Activated naive CD8-positive, alpha-beta T cell (primary cell): Measurements from ENCODE around the gene AKR1C3.

Source experiments
- H3K27ac Mint-ChIP-seq: one replicate; pipeline ENCODE4 v1.8.0; 2021; ENCODE audit warnings: mixed read lengths
- H3K27me3 Mint-ChIP-seq: one replicate; pipeline ENCODE4 v1.8.0; 2021; ENCODE audit warnings: mixed read lengths
- H3K36me3 Mint-ChIP-seq: one replicate; pipeline ENCODE4 v1.8.0; 2021; ENCODE audit warnings: mixed read lengths
- H3K4me1 Mint-ChIP-seq: one replicate; pipeline ENCODE4 v1.8.0; 2021; ENCODE audit warnings: low read depth, mixed read lengths
- H3K4me3 Mint-ChIP-seq: one replicate; pipeline ENCODE4 v1.8.0; 2021; ENCODE audit warnings: mild to moderate bottlenecking, mixed read lengths
- H3K9me3 Mint-ChIP-seq: one replicate; pipeline ENCODE4 v1.8.0; 2021; ENCODE audit warnings: low read depth, mixed read lengths

Gene AKR1C3

DNA sequence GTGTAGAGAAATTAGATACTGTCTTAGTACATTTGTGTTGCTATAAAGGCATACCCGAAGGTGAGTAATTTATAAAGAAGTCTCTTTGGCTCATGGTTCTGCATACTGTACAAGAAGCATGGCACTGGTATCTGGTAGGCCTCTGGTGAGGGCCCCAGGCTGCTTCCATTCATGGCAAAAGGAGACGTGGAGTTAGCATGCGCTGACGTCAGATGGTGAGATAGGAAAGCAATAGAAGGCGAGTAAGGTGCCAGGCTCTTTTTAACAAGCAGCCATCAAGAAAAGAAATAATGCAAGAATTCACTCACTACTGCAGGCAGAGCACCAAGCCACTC lies 52.7 kb downstream of the AKR1C3 start:
- Mint-ChIP-seq H3K36me3 (no peaks in the 10 kb centered on the region), H3K4me1 (no peaks in the 10 kb centered on the region), H3K4me3 (no peak overlapping the region), H3K9me3 (peaks cover 18% of the 10 kb centered on the region), H3K27me3 (no peaks in the 10 kb centered on the region), H3K27ac (no peak overlapping the region)

- Mint-ChIP-seq H3K27me3 (no peaks in the 10 kb centered on the region), H3K9me3 (peaks cover 18% of the 10 kb centered on the region), H3K27ac (no peak overlapping the region), H3K4me3 (no peak overlapping the region), H3K36me3 (no peaks in the 10 kb centered on the region), H3K4me1 (no peaks in the 10 kb centered on the region)
Observed at GRCh38 chr10:5147255-5147980, 53.2 kb downstream of the AKR1C3 start.

DNA sequence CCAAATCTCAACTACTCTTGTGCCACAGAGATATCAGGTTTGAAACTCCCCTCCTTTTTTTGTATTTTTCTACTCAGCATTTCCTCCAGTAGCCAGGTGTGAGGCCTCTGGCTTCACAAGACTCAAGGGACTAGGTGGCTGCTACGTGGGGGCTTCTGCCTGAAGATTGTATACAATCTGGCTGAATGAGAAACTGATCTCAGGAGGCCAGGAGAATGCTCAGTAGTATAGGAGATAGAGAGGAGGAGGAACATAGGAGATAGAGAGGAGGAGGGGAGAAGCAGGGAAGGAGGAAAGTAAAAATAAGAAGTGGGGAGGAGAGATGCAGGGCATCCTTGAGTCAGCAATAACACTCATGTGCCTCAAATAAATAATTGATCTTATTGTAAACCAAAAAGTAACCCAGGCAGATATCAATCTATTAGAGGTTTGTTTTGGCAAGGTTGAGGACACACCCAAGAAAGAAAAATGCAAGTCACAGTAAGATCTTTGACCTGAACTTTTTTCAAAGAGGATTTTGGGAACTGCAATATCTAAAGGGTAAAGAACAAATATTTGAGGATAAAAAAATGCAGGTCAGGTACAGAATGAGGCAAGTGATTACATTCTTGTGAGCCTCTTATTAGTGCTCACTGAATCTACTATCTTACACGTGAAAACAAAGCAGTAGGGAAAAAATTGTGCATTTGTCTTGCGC lies 53.9 kb downstream of the AKR1C3 start:
- Mint-ChIP-seq H3K36me3 (no peaks in the 10 kb centered on the region), H3K4me1 (no peaks in the 10 kb centered on the region)

DNA sequence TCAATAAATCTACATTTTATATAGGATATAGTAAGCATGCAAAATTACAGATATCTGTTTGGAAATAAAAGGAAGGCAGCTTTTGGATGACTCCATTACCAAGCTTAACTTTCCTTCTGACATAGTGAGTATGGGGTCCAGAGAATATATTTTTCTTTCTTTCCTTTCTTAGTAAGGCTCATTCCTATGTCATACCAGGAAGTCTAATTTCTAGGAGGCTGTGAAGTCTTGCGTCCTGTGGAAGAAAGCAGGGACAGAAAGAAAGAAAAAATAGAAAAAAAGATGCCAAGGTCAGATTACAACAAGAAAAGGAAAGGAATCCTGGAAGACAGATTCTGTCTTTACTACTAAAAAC lies 54.4 kb downstream of the AKR1C3 start:
- Mint-ChIP-seq H3K4me1 (no peaks in the 10 kb centered on the region), H3K4me3 (no peak overlapping the region), H3K27me3 (no peaks in the 10 kb centered on the region), H3K9me3 (peaks cover 18% of the 10 kb centered on the region), H3K36me3 (no peaks in the 10 kb centered on the region), H3K27ac (no peak overlapping the region)

More for the DNA sequence above, 53.9 kb downstream of the AKR1C3 start:
- H3K27me3 Mint-ChIP-seq = no peaks in the 10 kb centered on the region
- H3K9me3 Mint-ChIP-seq = peaks cover 18% of the 10 kb centered on the region
- H3K27ac Mint-ChIP-seq = no peak overlapping the region
- no peak overlapping the region for H3K4me3 Mint-ChIP-seq

DNA sequence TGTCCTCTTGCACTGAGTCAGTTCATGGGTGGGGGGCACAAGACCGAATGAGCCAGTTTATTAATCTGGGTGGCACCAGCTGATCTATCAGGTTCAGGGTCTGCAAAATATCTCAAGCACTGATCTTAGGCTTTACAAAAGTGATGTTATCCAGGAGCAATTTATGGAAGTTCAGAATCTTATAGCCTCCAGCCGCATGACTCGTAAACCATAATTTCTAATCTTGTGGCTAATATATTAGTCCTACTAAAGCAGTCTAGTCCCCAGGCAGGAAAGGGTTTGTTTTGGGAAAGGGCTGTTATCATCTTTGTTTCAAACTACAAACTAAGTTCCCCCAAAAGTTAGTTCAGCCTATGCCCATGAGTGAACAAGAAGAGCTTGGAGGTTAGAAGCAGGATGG lies 56.9 kb downstream of the AKR1C3 start:
- Mint-ChIP-seq H3K9me3 (peaks cover 18% of the 10 kb centered on the region), H3K27me3 (no peaks in the 10 kb centered on the region), H3K4me1 (no peaks in the 10 kb centered on the region), H3K4me3 (no peak overlapping the region), H3K36me3 (no peaks in the 10 kb centered on the region), H3K27ac (no peak overlapping the region)

- no peaks in the 10 kb centered on the region for H3K27me3 Mint-ChIP-seq
- no peaks in the 10 kb centered on the region for H3K36me3 Mint-ChIP-seq
- no peak overlapping the region for H3K27ac Mint-ChIP-seq
- no peaks in the 10 kb centered on the region for H3K4me1 Mint-ChIP-seq
- H3K4me3 Mint-ChIP-seq = no peak overlapping the region
- peaks cover 3% of the 10 kb centered on the region for H3K9me3 Mint-ChIP-seq
Observed at GRCh38 chr10:5155951-5156350, 61.7 kb downstream of the AKR1C3 start.
